ENCODE results near the gene ARSB.

DNA sequence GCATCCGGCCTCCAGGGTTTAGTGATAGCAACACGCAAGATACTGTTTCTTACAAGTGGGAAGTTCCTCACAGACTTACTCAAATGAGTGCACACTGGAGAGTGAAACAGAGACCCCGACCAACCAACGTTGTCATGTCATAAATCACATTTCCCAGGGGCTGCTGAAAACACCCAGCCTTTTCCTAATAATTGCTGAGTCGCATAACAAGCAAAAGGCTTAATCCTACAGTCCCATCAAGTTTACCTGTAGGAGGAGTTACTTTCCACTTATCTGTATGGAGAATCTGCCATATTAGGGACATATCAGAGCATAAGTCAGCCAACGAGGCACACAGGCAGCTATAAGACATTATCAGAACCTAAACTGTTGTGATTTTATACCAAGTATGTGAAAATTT is 180.1 kb downstream of the ARSB start:
- no peak for TF ChIP-seq POLR2A (IDR thresholded peaks at IDR 0.05)
- TF ChIP-seq, protein P1, sequence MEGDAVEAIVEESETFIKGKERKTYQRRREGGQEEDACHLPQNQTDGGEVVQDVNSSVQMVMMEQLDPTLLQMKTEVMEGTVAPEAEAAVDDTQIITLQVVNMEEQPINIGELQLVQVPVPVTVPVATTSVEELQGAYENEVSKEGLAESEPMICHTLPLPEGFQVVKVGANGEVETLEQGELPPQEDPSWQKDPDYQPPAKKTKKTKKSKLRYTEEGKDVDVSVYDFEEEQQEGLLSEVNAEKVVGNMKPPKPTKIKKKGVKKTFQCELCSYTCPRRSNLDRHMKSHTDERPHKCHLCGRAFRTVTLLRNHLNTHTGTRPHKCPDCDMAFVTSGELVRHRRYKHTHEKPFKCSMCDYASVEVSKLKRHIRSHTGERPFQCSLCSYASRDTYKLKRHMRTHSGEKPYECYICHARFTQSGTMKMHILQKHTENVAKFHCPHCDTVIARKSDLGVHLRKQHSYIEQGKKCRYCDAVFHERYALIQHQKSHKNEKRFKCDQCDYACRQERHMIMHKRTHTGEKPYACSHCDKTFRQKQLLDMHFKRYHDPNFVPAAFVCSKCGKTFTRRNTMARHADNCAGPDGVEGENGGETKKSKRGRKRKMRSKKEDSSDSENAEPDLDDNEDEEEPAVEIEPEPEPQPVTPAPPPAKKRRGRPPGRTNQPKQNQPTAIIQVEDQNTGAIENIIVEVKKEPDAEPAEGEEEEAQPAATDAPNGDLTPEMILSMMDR (IDR thresholded peaks at IDR 0.05), result no peak
